Activated naive CD4-positive, alpha-beta T cell treated with anti-CD3 and anti-CD28 coated beads, Interleukin-2, amount 10 ng/mL, durations not matched to agents 7 days and 5 days (primary cell): ENCODE data around the gene FAM83B.

Experiments used
- CTCF ChIA-PET: fragments of 350-600 bp; sonication (Branson Sonifier 250); formaldehyde crosslinking; loops from one replicate; lab custom pipeline; 2021; ENCODE audit warnings: antibody characterized with exemption; lab: Charles Lee
- DNase-seq: peaks from one replicate; pipeline ENCODE4 v3.0.0-alpha.2; 2020
- H3K27ac Mint-ChIP-seq: one replicate; pipeline ENCODE4 v1.8.0; 2021; ENCODE audit warnings: mild to moderate bottlenecking, moderate library complexity, mixed read lengths
- H3K27me3 Mint-ChIP-seq: one replicate; pipeline ENCODE4 v1.8.0; 2021; ENCODE audit warnings: mild to moderate bottlenecking, mixed read lengths
- H3K36me3 Mint-ChIP-seq: one replicate; pipeline ENCODE4 v1.8.0; 2021; ENCODE audit warnings: mixed read lengths
- H3K4me1 Mint-ChIP-seq: one replicate; pipeline ENCODE4 v1.8.0; 2021; ENCODE audit warnings: mixed read lengths
- H3K4me3 Mint-ChIP-seq: one replicate; pipeline ENCODE4 v1.8.0; 2021; ENCODE audit warnings: mild to moderate bottlenecking, moderate library complexity, mixed read lengths
- H3K9me3 Mint-ChIP-seq: one replicate; pipeline ENCODE4 v1.8.0; 2021; ENCODE audit warnings: mixed read lengths

The FAM83B gene

DNA sequence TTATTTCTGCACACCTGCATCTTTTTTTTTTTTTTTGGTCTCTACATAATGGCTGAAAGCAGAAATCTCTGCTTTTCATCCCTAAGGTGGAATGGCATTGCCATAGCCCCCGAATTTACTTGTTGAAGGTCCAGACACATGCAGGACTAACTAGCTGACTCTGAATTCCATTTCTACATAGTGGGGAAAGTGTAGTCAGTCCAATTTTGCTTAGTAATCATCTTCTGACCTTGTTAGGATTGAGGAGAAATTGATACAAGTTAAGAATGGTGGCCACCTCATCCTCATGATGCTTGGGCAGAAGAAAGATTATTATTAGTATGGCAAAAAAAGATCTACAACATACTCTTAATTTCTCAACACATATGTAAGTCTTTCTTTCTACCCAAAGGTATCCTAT is 16.4 kb upstream of the FAM83B start:
- H3K36me3 Mint-ChIP-seq = no peaks in the 10 kb centered on the region
- H3K27me3 Mint-ChIP-seq = no peaks in the 10 kb centered on the region
- no peak for DNase-seq
- no peaks in the 10 kb centered on the region for H3K4me1 Mint-ChIP-seq
- CTCF ChIA-PET = no interaction called here
- H3K27ac Mint-ChIP-seq = no peak overlapping the region
- H3K9me3 Mint-ChIP-seq = peaks cover 7% of the 10 kb centered on the region
- no peak overlapping the region for H3K4me3 Mint-ChIP-seq

DNA sequence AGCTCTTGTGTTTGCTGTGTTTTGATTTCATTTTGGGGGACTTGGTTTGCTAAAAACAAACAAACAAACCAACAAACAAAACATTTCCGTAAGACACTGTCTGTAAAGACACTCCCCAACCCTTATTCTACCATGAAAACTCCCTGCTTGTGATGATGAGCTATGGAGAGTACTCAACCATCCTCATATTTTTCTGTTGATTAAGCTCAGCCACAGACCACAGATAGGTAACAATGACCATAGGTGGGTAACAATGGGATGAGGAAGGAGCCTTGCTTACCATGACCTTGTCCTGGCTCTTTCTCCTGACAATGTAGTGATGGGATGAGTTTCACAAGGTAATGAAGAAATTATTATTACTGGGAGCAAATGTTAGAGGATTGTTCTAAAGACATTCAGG is 11.4 kb upstream of the FAM83B start:
- Mint-ChIP-seq H3K4me3 (no peak overlapping the region), H3K27me3 (no peaks in the 10 kb centered on the region), H3K9me3 (peaks cover 10% of the 10 kb centered on the region), H3K36me3 (no peaks in the 10 kb centered on the region), H3K27ac (no peak overlapping the region), H3K4me1 (no peaks in the 10 kb centered on the region)
- CTCF ChIA-PET = no interaction called here
- no peak for DNase-seq

- Mint-ChIP-seq H3K27me3 (peaks cover 21% of the 10 kb centered on the region), H3K36me3 (no peaks in the 10 kb centered on the region), H3K4me3 (no peak overlapping the region), H3K27ac (no peak overlapping the region), H3K9me3 (peaks cover 2% of the 10 kb centered on the region), H3K4me1 (no peaks in the 10 kb centered on the region)
- no peak for DNase-seq
- CTCF ChIA-PET = no interaction called here
Observed at GRCh38 chr6:54846857-54847674, 495 bp downstream of the FAM83B start.

DNA sequence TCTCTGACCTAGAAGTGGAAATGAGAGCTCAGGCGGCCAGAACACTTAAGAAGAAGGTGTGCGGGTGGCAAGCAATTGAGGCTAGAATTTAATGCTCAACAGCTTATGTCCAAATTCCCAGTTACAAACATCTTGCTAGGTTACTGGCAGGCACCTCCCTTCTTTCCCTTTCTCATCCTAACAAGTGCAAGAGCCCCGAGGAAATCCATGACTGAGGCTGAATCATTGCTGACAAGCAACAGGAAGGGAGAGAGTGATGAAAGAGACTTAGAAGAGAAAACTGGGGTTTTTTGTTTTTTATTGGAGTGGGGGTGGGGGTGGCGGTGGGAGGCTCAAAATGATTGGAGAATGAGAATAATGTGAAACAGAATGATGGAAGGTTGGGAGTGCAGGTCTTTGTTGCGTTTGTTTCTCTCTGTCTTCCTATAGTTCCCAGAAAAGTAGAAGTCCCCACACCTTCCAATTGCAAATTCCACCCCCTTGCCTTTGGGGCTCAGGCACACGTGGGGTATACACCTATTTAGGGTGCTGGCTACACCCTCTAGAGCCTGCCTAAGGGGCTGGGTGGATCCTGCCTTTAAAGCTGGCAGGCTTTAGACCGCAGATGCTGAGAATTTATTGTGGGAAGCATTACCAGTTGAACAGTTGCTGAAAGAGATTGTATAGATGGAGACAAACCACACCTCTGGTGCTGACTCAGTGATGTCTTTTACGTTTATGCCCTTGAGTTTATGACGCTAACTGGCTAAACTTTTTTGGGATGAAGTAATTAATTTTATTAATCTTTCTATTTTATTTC is 1.4 kb downstream of the FAM83B start:
- no peak overlapping the region for H3K4me3 Mint-ChIP-seq
- CTCF ChIA-PET = no interaction called here
- peaks cover 21% of the 10 kb centered on the region for H3K27me3 Mint-ChIP-seq
- H3K4me1 Mint-ChIP-seq = no peaks in the 10 kb centered on the region
- H3K36me3 Mint-ChIP-seq = no peaks in the 10 kb centered on the region
- no peak overlapping the region for H3K27ac Mint-ChIP-seq
- DNase-seq = no peak
- peaks cover 4% of the 10 kb centered on the region for H3K9me3 Mint-ChIP-seq

GRCh38 chr6:54850114-54850513 is 3.5 kb downstream of the FAM83B start:
- peaks cover 21% of the 10 kb centered on the region for H3K27me3 Mint-ChIP-seq
- no peak overlapping the region for H3K27ac Mint-ChIP-seq
- no peaks in the 10 kb centered on the region for H3K36me3 Mint-ChIP-seq
- CTCF ChIA-PET = no interaction called here
- peaks cover 2% of the 10 kb centered on the region for H3K9me3 Mint-ChIP-seq
- no peak overlapping the region for H3K4me3 Mint-ChIP-seq
- no peaks in the 10 kb centered on the region for H3K4me1 Mint-ChIP-seq
- DNase-seq = no peak

DNA sequence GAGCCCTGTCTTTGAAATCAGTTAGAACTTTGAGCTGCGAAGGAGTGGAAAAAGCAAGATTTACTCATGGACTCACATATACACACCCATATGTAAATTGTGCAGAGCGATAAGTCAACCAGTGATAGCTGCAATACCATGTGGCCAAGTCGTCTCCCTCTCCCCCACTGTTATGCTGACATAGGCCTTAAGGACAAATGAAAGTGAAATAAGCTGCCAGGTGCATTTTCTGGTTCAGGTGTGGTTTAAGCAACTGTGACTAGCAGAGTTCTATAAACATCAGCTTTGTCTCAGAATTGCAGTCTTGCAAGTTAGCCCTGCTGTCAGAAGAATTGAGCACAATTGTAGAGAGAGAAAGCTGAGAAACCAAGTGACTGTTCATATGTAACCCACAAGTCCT is 9.6 kb downstream of the FAM83B start:
- Mint-ChIP-seq H3K27me3 (no peaks in the 10 kb centered on the region), H3K4me1 (no peaks in the 10 kb centered on the region), H3K4me3 (no peak overlapping the region), H3K9me3 (peaks cover 2% of the 10 kb centered on the region), H3K27ac (no peak overlapping the region), H3K36me3 (no peaks in the 10 kb centered on the region)
- CTCF ChIA-PET = no interaction called here
- DNase-seq = no peak

- Mint-ChIP-seq H3K9me3 (no peaks in the 10 kb centered on the region), H3K27me3 (no peaks in the 10 kb centered on the region), H3K27ac (no peak overlapping the region), H3K36me3 (no peaks in the 10 kb centered on the region), H3K4me3 (no peak overlapping the region), H3K4me1 (no peaks in the 10 kb centered on the region)
- CTCF ChIA-PET = no interaction called here
- DNase-seq = no peak
Observed at GRCh38 chr6:54860132-54860531, 13.6 kb downstream of the FAM83B start.

DNA sequence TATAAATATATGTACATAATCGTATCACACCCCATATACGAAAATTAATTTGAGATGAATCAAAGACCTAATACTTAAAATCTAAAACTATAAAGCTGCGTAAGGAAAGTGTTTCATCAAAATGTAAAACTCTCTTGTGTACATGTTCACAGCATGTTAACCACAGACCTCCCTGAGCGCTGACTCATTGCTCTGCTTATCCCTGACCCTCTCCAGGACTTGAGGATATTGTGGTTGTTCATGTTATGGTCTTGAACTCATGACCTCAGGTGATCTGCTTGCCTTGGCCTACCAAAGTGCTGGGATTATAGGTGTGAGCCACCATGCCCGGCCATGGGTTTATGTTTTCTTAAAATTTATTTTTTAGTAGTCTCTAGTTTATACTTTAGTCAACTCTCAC is 14.2 kb downstream of the FAM83B start:
- Mint-ChIP-seq H3K4me3 (no peak overlapping the region), H3K27ac (no peak overlapping the region), H3K36me3 (no peaks in the 10 kb centered on the region), H3K9me3 (no peaks in the 10 kb centered on the region), H3K27me3 (no peaks in the 10 kb centered on the region), H3K4me1 (no peaks in the 10 kb centered on the region)
- CTCF ChIA-PET = no interaction called here
- no peak for DNase-seq

- H3K4me3 Mint-ChIP-seq = no peak overlapping the region
- H3K27ac Mint-ChIP-seq = no peak overlapping the region
- CTCF ChIA-PET = no interaction called here
- H3K27me3 Mint-ChIP-seq = no peaks in the 10 kb centered on the region
- no peaks in the 10 kb centered on the region for H3K36me3 Mint-ChIP-seq
- no peak for DNase-seq
- no peaks in the 10 kb centered on the region for H3K9me3 Mint-ChIP-seq
- no peaks in the 10 kb centered on the region for H3K4me1 Mint-ChIP-seq
Observed at GRCh38 chr6:54861905-54862616, 15.5 kb downstream of the FAM83B start.

DNA sequence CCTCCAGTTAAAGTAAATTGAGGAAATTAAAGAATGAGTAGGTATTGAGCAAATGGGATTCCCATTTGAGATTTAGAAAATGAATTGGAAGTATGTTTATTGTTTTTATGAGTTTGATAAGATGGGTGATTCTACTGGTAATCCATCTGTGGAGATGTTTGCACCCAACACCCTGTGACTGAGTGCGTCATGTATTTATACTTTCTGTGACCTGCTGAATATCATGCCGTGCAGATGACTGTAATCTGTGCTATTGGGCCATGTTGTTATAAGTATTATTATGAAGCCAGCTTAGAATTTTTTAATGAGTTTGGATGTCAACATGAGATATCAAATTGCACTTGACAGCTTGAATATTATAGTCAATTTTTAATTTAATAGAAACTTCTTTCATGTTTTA is 17.7 kb downstream of the FAM83B start:
- Mint-ChIP-seq H3K9me3 (no peaks in the 10 kb centered on the region), H3K4me1 (no peaks in the 10 kb centered on the region), H3K4me3 (no peak overlapping the region), H3K36me3 (no peaks in the 10 kb centered on the region), H3K27ac (no peak overlapping the region), H3K27me3 (no peaks in the 10 kb centered on the region)
- CTCF ChIA-PET = no interaction called here
- DNase-seq = no peak

DNA sequence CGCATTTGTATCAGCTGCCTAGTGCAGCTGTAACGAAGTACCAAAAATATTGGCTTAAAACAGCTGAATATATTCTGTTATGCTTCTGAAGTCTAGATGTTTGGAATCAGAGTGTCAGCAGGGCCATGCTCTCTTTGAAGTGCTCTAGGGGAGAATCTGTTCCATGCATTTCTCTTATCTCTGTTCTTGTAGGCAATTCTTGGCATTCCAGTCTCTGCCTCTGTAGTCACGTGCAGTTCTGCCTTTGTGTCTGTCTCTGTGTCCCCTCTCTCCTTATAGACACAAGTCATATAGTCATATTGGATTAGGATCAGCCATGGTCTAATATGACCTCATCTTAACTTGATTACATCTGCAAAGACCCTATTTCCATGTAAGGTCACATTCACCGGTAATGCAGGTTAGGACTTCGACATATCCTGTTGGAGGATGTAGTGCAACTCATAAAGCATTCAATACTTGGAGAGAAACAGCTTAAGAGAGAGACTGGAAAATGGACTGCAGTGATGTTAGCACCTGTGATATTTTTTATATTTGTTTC is 18.6 kb downstream of the FAM83B start:
- no peak for DNase-seq
- Mint-ChIP-seq H3K36me3 (no peaks in the 10 kb centered on the region), H3K27me3 (no peaks in the 10 kb centered on the region), H3K4me1 (no peaks in the 10 kb centered on the region), H3K4me3 (no peak overlapping the region), H3K9me3 (no peaks in the 10 kb centered on the region), H3K27ac (no peak overlapping the region)
- CTCF ChIA-PET = no interaction called here

- CTCF ChIA-PET = no interaction called here
- no peak overlapping the region for H3K27ac Mint-ChIP-seq
- no peak overlapping the region for H3K4me3 Mint-ChIP-seq
- DNase-seq = no peak
- H3K9me3 Mint-ChIP-seq = no peaks in the 10 kb centered on the region
- H3K27me3 Mint-ChIP-seq = no peaks in the 10 kb centered on the region
- H3K36me3 Mint-ChIP-seq = no peaks in the 10 kb centered on the region
- H3K4me1 Mint-ChIP-seq = no peaks in the 10 kb centered on the region
Observed at GRCh38 chr6:54868556-54868955, 22.0 kb downstream of the FAM83B start.

- no peak overlapping the region for H3K4me3 Mint-ChIP-seq
Observed at GRCh38 chr6:54873599-54873998, 27.0 kb downstream of the FAM83B start.

GRCh38 chr6:54874349-54875048 is 27.9 kb downstream of the FAM83B start:
- Mint-ChIP-seq H3K36me3 (no peaks in the 10 kb centered on the region), H3K27ac (no peak overlapping the region), H3K4me1 (no peaks in the 10 kb centered on the region), H3K9me3 (no peaks in the 10 kb centered on the region), H3K27me3 (no peaks in the 10 kb centered on the region), H3K4me3 (no peak overlapping the region)
- DNase-seq = no peak
- CTCF ChIA-PET = no interaction called here

More at GRCh38 chr6:54873599-54873998, 27.0 kb downstream of the FAM83B start:
- Mint-ChIP-seq H3K9me3 (no peaks in the 10 kb centered on the region), H3K36me3 (no peaks in the 10 kb centered on the region), H3K27ac (no peak overlapping the region), H3K4me1 (no peaks in the 10 kb centered on the region), H3K27me3 (no peaks in the 10 kb centered on the region)
- CTCF ChIA-PET = no interaction called here
- no peak for DNase-seq
